SK-N-MC (cell line): ENCODE data around the gene CLN6.

Experiments used
- DNase-seq: peaks from one replicate; pipeline ENCODE4 v3.0.0-alpha.2; 2011; ENCODE audit warnings: low read depth, low spot score
- H3K27ac ChIP-seq: fragments of 200-600 bp; sonication (generic); 2 replicates; pipeline ENCODE4 v1.5.1; 2016; ENCODE audit warnings: mixed run types
- H3K36me3 ChIP-seq: fragments of 200-600 bp; sonication (generic); 2 replicates; pipeline ENCODE4 v1.6.1; 2017; ENCODE audit warnings: antibody characterized with exemption, low read length, mixed read lengths; ENCODE audit not compliant: insufficient read depth
- H3K4me3 ChIP-seq: fragments of 200-600 bp; sonication (generic); 2 replicates; pipeline ENCODE4 v1.5.1; 2016
- H3K9ac ChIP-seq: fragments of 200-600 bp; sonication (generic); 2 replicates; pipeline ENCODE4 v1.8.0; 2017; ENCODE audit warnings: mixed run types, mixed read lengths; ENCODE audit not compliant: insufficient read length
- H3K9me3 ChIP-seq: fragments of 200-600 bp; sonication (generic); 2 replicates; pipeline ENCODE4 v1.6.1; 2017; ENCODE audit warnings: low read depth, mild to moderate bottlenecking, antibody characterized with exemption, low read length, moderate library complexity, mixed read lengths
- EZH2 ChIP-seq: fragments of 200-600 bp; sonication (generic); IDR thresholded peaks from one replicate; pipeline ENCODE4 v1.6.1; 2017; ENCODE audit warnings: antibody characterized with exemption
- FOXP2 ChIP-seq: optimal IDR thresholded peaks from 2 replicates; pipeline ENCODE3; 2011; ENCODE audit warnings: mild to moderate bottlenecking, moderate library complexity; ENCODE audit not compliant: insufficient read depth; ENCODE audit errors: extremely low read length, control extremely low read depth
- POLR2AphosphoS5 ChIP-seq: IDR thresholded peaks from 2 replicates; pipeline ENCODE4 v1.6.1; 2012; ENCODE audit warnings: mild to moderate bottlenecking, low read depth, low read length, borderline replicate concordance

Gene CLN6

DNA sequence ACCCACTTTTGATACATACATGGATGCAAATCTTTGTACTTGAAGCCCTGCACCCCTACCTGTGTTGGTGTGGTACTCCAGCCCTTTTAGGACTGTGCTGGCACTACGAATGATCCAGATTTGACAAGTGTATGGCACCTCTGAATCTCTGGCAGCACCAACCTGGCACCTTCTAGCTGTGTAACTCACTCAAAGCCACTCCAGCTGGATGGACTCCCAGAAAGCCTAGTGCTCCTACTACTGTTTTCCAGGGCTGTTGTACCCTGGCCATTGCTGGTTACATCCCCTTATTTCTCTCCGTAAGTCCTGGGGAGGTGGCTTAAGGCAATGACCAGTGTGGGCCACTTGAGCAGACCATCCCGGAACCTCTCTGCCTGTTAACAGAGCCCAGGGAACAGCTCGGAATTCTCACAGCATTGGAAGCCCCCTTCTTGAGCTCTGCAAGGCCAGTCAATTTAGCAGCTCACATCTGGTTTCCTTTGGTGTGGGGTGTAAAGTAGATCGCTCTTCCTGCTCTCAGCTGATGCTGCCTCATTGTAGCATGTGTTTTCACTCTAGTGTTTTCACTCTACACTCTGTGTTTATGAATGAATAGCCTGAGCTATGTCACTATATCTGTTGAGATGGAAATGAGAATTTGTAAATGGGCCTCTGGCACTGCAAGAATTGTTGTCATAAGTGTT lies 36.6 kb downstream of the CLN6 start:
- TF ChIP-seq FOXP2 (no peak), POLR2AphosphoS5 (no peak), EZH2 (no peak)
- H3K4me3 ChIP-seq, result no peak overlapping the region
- no peak overlapping the region for H3K9ac ChIP-seq
- H3K36me3 ChIP-seq, result peaks cover 38% of the 10 kb centered on the region
- no peak overlapping the region for H3K27ac ChIP-seq
- no peak for DNase-seq
- H3K9me3 ChIP-seq, result no peaks in the 10 kb centered on the region

GRCh38 chr15:68192117-68192516 lies 37.4 kb downstream of the CLN6 start:
- peaks cover 47% of the 10 kb centered on the region for H3K36me3 ChIP-seq
- no peak overlapping the region for H3K4me3 ChIP-seq
- TF ChIP-seq FOXP2, result no peak
- TF ChIP-seq EZH2, result no peak
- TF ChIP-seq POLR2AphosphoS5, result no peak
- no peak overlapping the region for H3K9ac ChIP-seq
- DNase-seq, result no peak
- H3K27ac ChIP-seq, result no peak overlapping the region
- H3K9me3 ChIP-seq, result no peaks in the 10 kb centered on the region

DNA sequence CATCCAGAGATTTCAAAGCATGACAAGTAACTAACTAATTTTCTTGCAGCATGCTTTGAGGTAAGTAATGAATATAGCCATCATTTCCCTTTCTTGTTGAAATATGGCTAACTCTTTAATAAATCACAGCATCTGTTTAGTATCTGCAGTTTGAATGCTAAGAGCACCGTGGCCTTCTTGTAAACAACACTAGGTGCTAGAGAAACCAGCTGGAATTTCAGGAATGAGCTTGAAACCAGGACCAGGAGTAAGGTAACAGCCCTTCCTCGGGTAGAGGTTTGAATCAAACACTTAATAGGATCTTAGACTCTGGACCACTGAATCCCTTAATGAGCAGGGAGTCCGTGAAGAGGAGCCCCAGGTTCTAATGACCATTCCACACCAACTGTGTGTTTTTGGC lies 38.0 kb downstream of the CLN6 start:
- Histone ChIP-seq H3K9ac (no peak overlapping the region), H3K27ac (no peak overlapping the region), H3K4me3 (no peak overlapping the region), H3K36me3 (peaks cover 47% of the 10 kb centered on the region), H3K9me3 (no peaks in the 10 kb centered on the region)
- no peak for DNase-seq
- no peak for TF ChIP-seq EZH2
- TF ChIP-seq POLR2AphosphoS5, result no peak
- no peak for TF ChIP-seq FOXP2

GRCh38 chr15:68190048-68190447 lies 39.5 kb downstream of the CLN6 start:
- no peak for DNase-seq
- no peak overlapping the region for H3K27ac ChIP-seq
- H3K4me3 ChIP-seq, result no peak overlapping the region
- TF ChIP-seq POLR2AphosphoS5, result no peak
- peaks cover 50% of the 10 kb centered on the region for H3K36me3 ChIP-seq
- H3K9me3 ChIP-seq, result no peaks in the 10 kb centered on the region
- no peak overlapping the region for H3K9ac ChIP-seq

DNA sequence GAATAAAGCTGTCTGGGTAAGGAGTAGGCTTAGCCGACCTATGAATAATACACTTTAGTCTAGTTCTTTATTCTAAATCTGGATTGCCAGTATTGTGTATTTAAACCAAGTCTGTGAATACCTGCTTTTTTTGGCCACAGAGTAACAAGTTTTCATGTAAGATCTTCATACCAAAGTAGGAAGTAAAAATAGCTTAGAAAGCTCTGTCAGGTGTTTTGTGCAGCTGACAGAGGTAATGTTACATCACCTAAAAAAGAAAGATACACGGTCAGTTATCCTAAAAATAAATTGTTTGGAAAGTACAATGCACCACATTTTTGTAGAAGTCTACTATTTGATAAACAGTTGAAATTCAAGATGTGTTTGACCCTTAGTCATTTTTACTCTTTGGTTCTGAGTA lies 40.9 kb downstream of the CLN6 start:
- H3K36me3 ChIP-seq, result peaks cover 61% of the 10 kb centered on the region
- H3K9me3 ChIP-seq, result no peaks in the 10 kb centered on the region
- no peak overlapping the region for H3K4me3 ChIP-seq
- TF ChIP-seq FOXP2, result no peak
- DNase-seq, result no peak
- no peak overlapping the region for H3K9ac ChIP-seq
- no peak overlapping the region for H3K27ac ChIP-seq

DNA sequence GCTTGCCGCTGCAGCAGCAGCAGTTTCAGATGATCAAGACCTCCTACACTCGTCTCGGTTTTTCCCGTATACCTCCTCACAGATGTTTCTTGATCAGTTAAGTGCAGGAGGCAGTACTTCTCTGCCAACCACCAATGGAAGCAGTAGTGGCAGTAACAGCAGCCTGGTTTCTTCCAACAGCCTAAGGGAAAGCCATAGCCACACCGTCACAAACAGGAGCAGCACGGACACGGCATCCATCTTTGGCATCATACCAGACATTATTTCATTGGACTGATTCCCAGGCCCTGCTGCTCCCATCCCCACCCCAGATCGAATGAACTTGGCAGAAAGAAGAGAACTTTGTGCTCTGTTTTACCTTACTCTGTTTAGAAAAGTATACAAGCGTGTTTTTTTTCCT lies 42.0 kb downstream of the CLN6 start:
- peaks cover 61% of the 10 kb centered on the region for H3K36me3 ChIP-seq

GRCh38 chr15:68186671-68187397 lies 42.7 kb downstream of the CLN6 start:
- H3K36me3 ChIP-seq, result peaks cover 56% of the 10 kb centered on the region
- no peaks in the 10 kb centered on the region for H3K9me3 ChIP-seq
- TF ChIP-seq FOXP2 (no peak), EZH2 (no peak), POLR2AphosphoS5 (no peak)
- H3K27ac ChIP-seq, result peak overlapping the region; percentile 60
- H3K9ac ChIP-seq, result no peak overlapping the region
- DNase-seq, result no peak
- H3K4me3 ChIP-seq, result no peak overlapping the region

More for the DNA sequence above, 42.0 kb downstream of the CLN6 start:
- Histone ChIP-seq H3K9ac (no peak overlapping the region), H3K9me3 (no peaks in the 10 kb centered on the region), H3K4me3 (no peak overlapping the region), H3K27ac (peak overlapping the region; percentile 60; the same call in 1 of the 2 replicates)
- no peak for DNase-seq
- TF ChIP-seq EZH2, result no peak
- no peak for TF ChIP-seq FOXP2
- TF ChIP-seq POLR2AphosphoS5, result no peak

DNA sequence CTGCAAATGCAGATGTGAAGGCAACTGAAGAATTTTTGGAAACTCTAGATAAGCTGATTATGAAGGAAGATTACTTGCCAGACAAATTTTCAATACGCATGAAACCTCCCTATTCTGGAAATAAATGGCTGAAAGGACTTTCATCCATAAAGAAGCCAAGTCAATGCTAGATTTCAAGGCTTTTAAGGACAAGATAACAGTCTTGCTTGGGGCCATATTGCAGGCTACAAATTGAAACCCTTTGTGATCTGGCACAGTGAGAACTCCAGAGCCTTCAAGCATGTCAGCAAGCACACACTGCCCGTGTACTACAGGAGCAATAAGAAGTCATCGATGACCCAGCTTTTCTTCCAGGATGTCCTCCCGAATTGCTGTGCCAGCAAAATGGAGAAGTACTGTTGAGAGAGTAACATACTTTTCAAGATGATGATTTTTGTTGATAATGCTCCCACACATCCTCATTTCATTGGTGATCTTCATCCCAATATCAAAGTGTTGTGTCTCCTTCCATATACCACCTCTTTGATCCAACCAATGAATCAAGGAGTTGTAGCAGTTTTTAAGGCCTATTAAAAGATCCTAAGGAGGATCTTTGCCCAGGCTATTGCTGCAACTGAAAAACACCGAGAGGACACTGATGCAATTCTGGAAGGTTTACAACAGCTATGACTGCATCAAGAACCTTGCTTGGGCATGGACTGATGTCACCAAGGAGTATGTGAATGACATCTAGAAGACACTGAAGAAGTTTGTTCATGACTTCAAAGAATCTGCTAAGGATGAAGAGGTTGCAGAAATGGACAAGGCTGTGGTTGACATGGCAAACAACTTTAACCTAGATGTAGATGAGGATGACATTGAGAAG lies 44.7 kb downstream of the CLN6 start:
- Histone ChIP-seq H3K4me3 (no peak overlapping the region), H3K27ac (peak overlapping the region; percentile 68), H3K9me3 (no peaks in the 10 kb centered on the region), H3K9ac (no peak overlapping the region), H3K36me3 (peaks cover 71% of the 10 kb centered on the region)
- DNase-seq, result no peak
- TF ChIP-seq EZH2 (no peak), POLR2AphosphoS5 (no peak), FOXP2 (no peak)
